Measurements from ENCODE around the gene TUT1. TPM values are rescaled to one million over a fixed set of nuclear protein-coding genes. Genes with fewer than 3 reads are reported as not detected.
A peak's percentile ranks its signal among the peaks of the same experiment; 100 is the strongest.
"Not testable (repeated sequence)": the region's sequence is repeated elsewhere in the genome, so short reads cannot be mapped to it uniquely, and the experiment has no call there.

The TUT1 gene
- total RNA-seq, 1 experiment from 2014 or later: 27.2 TPM

DNA sequence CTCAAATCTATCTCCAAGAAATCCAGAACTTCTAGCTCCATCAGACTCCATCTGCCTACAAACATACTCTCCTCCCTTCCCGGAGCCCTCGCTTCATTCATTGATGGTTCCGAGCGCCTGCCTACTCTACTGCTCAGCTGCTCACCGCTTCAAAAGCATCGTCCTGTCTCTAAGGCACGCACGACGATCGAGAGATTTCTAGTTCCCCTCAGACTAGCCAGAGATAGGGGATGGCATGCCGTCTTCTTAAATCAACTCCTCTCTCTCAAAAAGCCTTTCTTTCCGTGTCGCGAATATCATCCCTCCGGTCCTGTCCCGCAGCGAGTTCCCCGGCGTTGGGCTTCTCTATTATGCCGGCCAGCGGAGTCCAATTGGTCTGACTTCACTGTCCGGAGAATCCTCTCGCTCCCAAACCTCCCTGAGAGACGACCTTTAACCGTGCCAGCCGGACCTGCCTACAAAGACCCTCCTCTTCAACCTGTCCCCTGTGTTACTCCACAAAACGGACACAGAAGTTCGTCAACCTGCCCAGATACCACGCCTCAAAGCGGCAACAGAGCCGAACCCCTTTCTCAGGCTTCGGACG lies 18.2 kb downstream of the TUT1 start:
- TF ChIP-seq, protein P1, sequence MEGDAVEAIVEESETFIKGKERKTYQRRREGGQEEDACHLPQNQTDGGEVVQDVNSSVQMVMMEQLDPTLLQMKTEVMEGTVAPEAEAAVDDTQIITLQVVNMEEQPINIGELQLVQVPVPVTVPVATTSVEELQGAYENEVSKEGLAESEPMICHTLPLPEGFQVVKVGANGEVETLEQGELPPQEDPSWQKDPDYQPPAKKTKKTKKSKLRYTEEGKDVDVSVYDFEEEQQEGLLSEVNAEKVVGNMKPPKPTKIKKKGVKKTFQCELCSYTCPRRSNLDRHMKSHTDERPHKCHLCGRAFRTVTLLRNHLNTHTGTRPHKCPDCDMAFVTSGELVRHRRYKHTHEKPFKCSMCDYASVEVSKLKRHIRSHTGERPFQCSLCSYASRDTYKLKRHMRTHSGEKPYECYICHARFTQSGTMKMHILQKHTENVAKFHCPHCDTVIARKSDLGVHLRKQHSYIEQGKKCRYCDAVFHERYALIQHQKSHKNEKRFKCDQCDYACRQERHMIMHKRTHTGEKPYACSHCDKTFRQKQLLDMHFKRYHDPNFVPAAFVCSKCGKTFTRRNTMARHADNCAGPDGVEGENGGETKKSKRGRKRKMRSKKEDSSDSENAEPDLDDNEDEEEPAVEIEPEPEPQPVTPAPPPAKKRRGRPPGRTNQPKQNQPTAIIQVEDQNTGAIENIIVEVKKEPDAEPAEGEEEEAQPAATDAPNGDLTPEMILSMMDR (IDR thresholded peaks at IDR 0.05; ENCODE audit: insufficient read depth in 1 of 2, low read depth in 1 of 2, low read length in 1 of 2, severe bottlenecking in 1 of 2, unreplicated experiment in 1 of 2): no peak
- H3K27me3 Mint-ChIP-seq (ENCODE audit: insufficient read depth, unreplicated experiment): no peaks in the 10 kb centered on the region
- H3K4me3 ChIP-seq (ENCODE audit: low read depth, low read length): peak overlapping the region; percentile 55
- H3K36me3 Mint-ChIP-seq (ENCODE audit: insufficient read depth, unreplicated experiment): peaks cover 95% of the 10 kb centered on the region
- peaks cover 6% of the 10 kb centered on the region; the same call in 1 of the 2 replicates for H3K36me3 ChIP-seq (ENCODE audit: control insufficient read depth, insufficient read depth, low read length)
- no peaks in the 10 kb centered on the region for H3K9me3 Mint-ChIP-seq (ENCODE audit: unreplicated experiment)
- BruUV-seq (replicated peaks): TSS peak; percentile 75
- no peaks in the 10 kb centered on the region for H3K9me3 ChIP-seq
- H3K27me3 ChIP-seq (replicated peaks; ENCODE audit: control insufficient read depth, insufficient read depth, low read length): no peaks in the 10 kb centered on the region
- peak overlapping the region; percentile 100 for H3K27ac Mint-ChIP-seq (ENCODE audit: unreplicated experiment)
- intact Hi-C loops (cut with micrococcal nuclease; ENCODE audit: unreplicated experiment): loop anchor here (1.0 kb wide), 1 partner anchor 18 kb away; the partner anchor contains the start of gene TUT1
- CTCF ChIA-PET: interaction anchor here (0.6 to 2.1 kb wide), 16 partner anchors 8 to 324 kb away, joined by 3 to 29 read pairs (median 6); partner anchors contain the start of genes B3GAT3, C11orf98, CSKMT and HNRNPUL2
- POLR2A ChIA-PET: interaction anchor here (0.6 to 2.1 kb wide), 40 partner anchors 8 to 283 kb away, joined by 3 to 116 read pairs (median 5); partner anchors contain the start of genes AHNAK, B3GAT3, C11orf98 and CSKMT
- H3K4me3 Mint-ChIP-seq (ENCODE audit: unreplicated experiment): peak overlapping the region; percentile 97
- H3K4me1 ChIP-seq: peaks cover 25% of the 10 kb centered on the region
- peaks cover 56% of the 10 kb centered on the region for H3K4me1 Mint-ChIP-seq (ENCODE audit: low read depth, unreplicated experiment)
- peak in 1 of 2 experiments; percentile 48 for DNase-seq

DNA sequence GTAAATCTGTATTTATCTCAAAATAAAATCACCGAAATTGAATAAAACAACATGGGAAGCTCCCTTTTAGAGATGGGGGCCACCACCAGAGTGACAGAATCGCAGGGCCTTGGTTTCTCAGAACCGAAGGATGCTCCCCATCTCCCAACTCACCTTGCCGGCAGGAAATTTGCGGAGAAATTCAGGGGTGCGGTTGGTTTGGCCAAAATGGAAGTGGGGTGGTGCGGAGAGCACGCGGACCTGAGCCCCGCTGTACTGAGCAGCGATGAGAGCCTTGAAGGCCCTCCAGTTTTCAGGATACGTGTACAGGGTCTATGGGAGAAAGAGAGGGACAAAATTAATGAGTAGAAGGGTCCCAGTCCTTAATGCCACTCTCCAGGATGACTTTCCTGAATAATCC lies 18.9 kb downstream of the TUT1 start:
- H3K36me3 Mint-ChIP-seq (ENCODE audit: insufficient read depth, unreplicated experiment): peaks cover 95% of the 10 kb centered on the region
- H3K4me3 Mint-ChIP-seq (ENCODE audit: unreplicated experiment): peak overlapping the region; percentile 97
- peak overlapping the region; percentile 55 for H3K4me3 ChIP-seq (ENCODE audit: low read depth, low read length)
- H3K9me3 Mint-ChIP-seq (ENCODE audit: unreplicated experiment): no peaks in the 10 kb centered on the region
- intact Hi-C loops (cut with micrococcal nuclease; ENCODE audit: unreplicated experiment): no loop called here
- TF ChIP-seq, protein P1 (IDR thresholded peaks at IDR 0.05; ENCODE audit: insufficient read depth in 1 of 2, low read depth in 1 of 2, low read length in 1 of 2, severe bottlenecking in 1 of 2, unreplicated experiment in 1 of 2): no peak
- no peak for DNase-seq
- peak overlapping the region; percentile 100 for H3K27ac Mint-ChIP-seq (ENCODE audit: unreplicated experiment)
- H3K36me3 ChIP-seq (ENCODE audit: control insufficient read depth, insufficient read depth, low read length): peaks cover 7% of the 10 kb centered on the region; the same call in 1 of the 2 replicates
- H3K9me3 ChIP-seq: no peaks in the 10 kb centered on the region
- ChIA-PET CTCF (no interaction called here), POLR2A (interaction anchor here (0.7 to 1.2 kb wide), 3 partner anchors 11 to 19 kb away, joined by 3 to 6 read pairs (median 3); partner anchors contain the start of gene TUT1)
- H3K27me3 ChIP-seq (replicated peaks; ENCODE audit: control insufficient read depth, insufficient read depth, low read length): no peaks in the 10 kb centered on the region
- no peaks in the 10 kb centered on the region for H3K27me3 Mint-ChIP-seq (ENCODE audit: insufficient read depth, unreplicated experiment)
- H3K4me1 ChIP-seq: peaks cover 29% of the 10 kb centered on the region
- H3K4me1 Mint-ChIP-seq (ENCODE audit: low read depth, unreplicated experiment): peaks cover 53% of the 10 kb centered on the region
- BruUV-seq (replicated peaks): no TSS peak

DNA sequence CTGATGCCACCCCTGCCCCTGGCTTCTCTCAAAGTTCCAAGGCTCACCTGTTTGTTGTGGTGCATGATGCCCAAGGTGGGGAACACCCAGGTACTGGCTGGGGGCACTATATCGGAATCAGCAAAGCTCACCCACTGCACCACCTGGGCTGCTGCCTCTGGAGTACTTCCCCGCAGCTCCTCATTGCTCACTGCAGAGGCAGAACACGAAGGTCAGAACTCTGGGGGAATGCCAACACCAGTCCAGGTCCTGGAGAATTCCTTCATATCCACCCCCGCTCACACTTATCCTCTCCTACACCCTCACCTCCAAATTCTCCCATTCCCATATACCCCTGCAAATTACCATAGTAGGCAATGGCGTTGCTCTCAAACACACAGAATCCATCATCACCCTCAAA lies 19.8 kb downstream of the TUT1 start:
- POLR2A ChIA-PET; H3K9me3 Mint-ChIP-seq (ENCODE audit: unreplicated experiment); BruUV-seq (replicated peaks); H3K27me3 ChIP-seq (replicated peaks; ENCODE audit: control insufficient read depth, insufficient read depth, low read length); intact Hi-C loops (cut with micrococcal nuclease; ENCODE audit: unreplicated experiment); H3K4me3 ChIP-seq (ENCODE audit: low read depth, low read length); H3K36me3 ChIP-seq (ENCODE audit: control insufficient read depth, insufficient read depth, low read length); H3K27me3 Mint-ChIP-seq (ENCODE audit: insufficient read depth, unreplicated experiment); H3K9me3 ChIP-seq; CTCF ChIA-PET; DNase-seq: not testable (repeated sequence)
- Mint-ChIP-seq H3K27ac (ENCODE audit: unreplicated experiment) (peak overlapping the region; percentile 100), H3K4me3 (ENCODE audit: unreplicated experiment) (peak overlapping the region; percentile 97), H3K4me1 (ENCODE audit: low read depth, unreplicated experiment) (peaks cover 51% of the 10 kb centered on the region), H3K36me3 (ENCODE audit: insufficient read depth, unreplicated experiment) (peaks cover 95% of the 10 kb centered on the region)
- H3K4me1 ChIP-seq: peaks cover 38% of the 10 kb centered on the region

DNA sequence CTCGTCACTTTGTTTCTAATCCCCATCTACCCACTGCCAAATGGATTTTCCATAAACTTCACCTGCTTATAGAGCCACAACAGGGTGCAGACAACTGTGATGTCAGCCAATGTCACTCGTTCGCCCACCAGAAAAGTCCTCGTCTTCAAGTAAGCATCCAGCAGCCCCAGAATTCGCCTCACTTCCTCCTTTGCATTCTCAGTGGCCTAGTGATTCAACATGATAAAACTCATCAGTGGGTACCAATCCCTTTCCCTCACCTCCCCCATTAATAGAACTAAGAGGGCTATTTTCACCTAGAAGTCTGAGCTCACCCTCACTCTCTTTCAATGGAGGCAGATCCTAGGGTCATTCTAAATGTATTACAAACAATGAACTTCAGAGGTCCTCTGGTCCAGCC lies 20.4 kb downstream of the TUT1 start:
- peaks cover 51% of the 10 kb centered on the region for H3K4me1 Mint-ChIP-seq (ENCODE audit: low read depth, unreplicated experiment)
- H3K9me3 Mint-ChIP-seq (ENCODE audit: unreplicated experiment); H3K27me3 Mint-ChIP-seq (ENCODE audit: insufficient read depth, unreplicated experiment); H3K27me3 ChIP-seq (replicated peaks; ENCODE audit: control insufficient read depth, insufficient read depth, low read length); H3K4me3 ChIP-seq (ENCODE audit: low read depth, low read length); BruUV-seq (replicated peaks); H3K9me3 ChIP-seq; H3K36me3 ChIP-seq (ENCODE audit: control insufficient read depth, insufficient read depth, low read length); intact Hi-C loops (cut with micrococcal nuclease; ENCODE audit: unreplicated experiment); DNase-seq; CTCF ChIA-PET: not testable (repeated sequence)
- H3K4me1 ChIP-seq: peaks cover 44% of the 10 kb centered on the region
- POLR2A ChIA-PET: interaction anchor here (1.0 kb wide), 1 partner anchor 20 kb away, joined by 3 read pairs; the partner anchor contains the start of gene TUT1
- H3K36me3 Mint-ChIP-seq (ENCODE audit: insufficient read depth, unreplicated experiment): peaks cover 95% of the 10 kb centered on the region
- peak overlapping the region; percentile 97 for H3K4me3 Mint-ChIP-seq (ENCODE audit: unreplicated experiment)
- peak overlapping the region; percentile 100 for H3K27ac Mint-ChIP-seq (ENCODE audit: unreplicated experiment)

All from Caco-2 (cell line).